ENCODE measurements around the gene ZNF474.

The ZNF474 gene

GRCh38 chr5:122152266-122152900, 23.0 kb downstream of the ZNF474 start:
- in situ Hi-C loops (cut with MboI; ENCODE audit: low sequenced_read_pairs) = no loop called here

GRCh38 chr5:122153230-122153629, 23.9 kb downstream of the ZNF474 start:
- in situ Hi-C loops (cut with MboI; ENCODE audit: low sequenced_read_pairs) = no loop called here

- in situ Hi-C loops (cut with MboI; ENCODE audit: low sequenced_read_pairs) = no loop called here
Observed at GRCh38 chr5:122153774-122154173, 24.4 kb downstream of the ZNF474 start.

- in situ Hi-C loops (cut with MboI; ENCODE audit: low sequenced_read_pairs) = no loop called here
Observed at GRCh38 chr5:122154491-122154890, 25.1 kb downstream of the ZNF474 start.

- in situ Hi-C loops (cut with MboI; ENCODE audit: low sequenced_read_pairs) = no loop called here
Observed at GRCh38 chr5:122154910-122155309, 25.6 kb downstream of the ZNF474 start.

GRCh38 chr5:122155546-122155945, 26.2 kb downstream of the ZNF474 start:
- in situ Hi-C loops (cut with MboI; ENCODE audit: low sequenced_read_pairs) = no loop called here

- in situ Hi-C loops (cut with MboI; ENCODE audit: low sequenced_read_pairs) = no loop called here
Observed at GRCh38 chr5:122156724-122157325, 27.5 kb downstream of the ZNF474 start.

- in situ Hi-C loops (cut with MboI; ENCODE audit: low sequenced_read_pairs) = no loop called here
Observed at GRCh38 chr5:122162100-122162638, 32.8 kb downstream of the ZNF474 start.

- in situ Hi-C loops (cut with MboI; ENCODE audit: low sequenced_read_pairs) = no loop called here
Observed at GRCh38 chr5:122163121-122164069, 34.0 kb downstream of the ZNF474 start.

- in situ Hi-C loops (cut with MboI; ENCODE audit: low sequenced_read_pairs) = no loop called here
Observed at GRCh38 chr5:122164070-122164435, 34.7 kb downstream of the ZNF474 start.

- in situ Hi-C loops (cut with MboI; ENCODE audit: low sequenced_read_pairs) = no loop called here
Observed at GRCh38 chr5:122164831-122165558, 35.6 kb downstream of the ZNF474 start.

GRCh38 chr5:122165559-122166078, 36.3 kb downstream of the ZNF474 start:
- in situ Hi-C loops (cut with MboI; ENCODE audit: low sequenced_read_pairs) = no loop called here

- in situ Hi-C loops (cut with MboI; ENCODE audit: low sequenced_read_pairs) = no loop called here
Observed at GRCh38 chr5:122169350-122170103, 40.2 kb downstream of the ZNF474 start.

- in situ Hi-C loops (cut with MboI; ENCODE audit: low sequenced_read_pairs) = no loop called here
Observed at GRCh38 chr5:122170620-122171019, 41.3 kb downstream of the ZNF474 start.

GRCh38 chr5:122172207-122172606, 42.9 kb downstream of the ZNF474 start:
- in situ Hi-C loops (cut with MboI; ENCODE audit: low sequenced_read_pairs) = no loop called here

- in situ Hi-C loops (cut with MboI; ENCODE audit: low sequenced_read_pairs) = no loop called here
Observed at GRCh38 chr5:122173474-122174415, 44.4 kb downstream of the ZNF474 start.

GRCh38 chr5:122175091-122175490, 45.7 kb downstream of the ZNF474 start:
- in situ Hi-C loops (cut with MboI; ENCODE audit: low sequenced_read_pairs) = no loop called here

- in situ Hi-C loops (cut with MboI; ENCODE audit: low sequenced_read_pairs) = no loop called here
Observed at GRCh38 chr5:122175852-122176251, 46.5 kb downstream of the ZNF474 start.

GRCh38 chr5:122177161-122177560, 47.8 kb downstream of the ZNF474 start:
- in situ Hi-C loops (cut with MboI; ENCODE audit: low sequenced_read_pairs) = no loop called here

All from HL-60/S4 (cell line).